ENCODE measurements around the gene SLC2A10. TPM values are rescaled to one million over a fixed set of nuclear protein-coding genes. Genes with fewer than 3 reads are reported as not detected.
A peak's percentile ranks its signal among the peaks of the same experiment; 100 is the strongest.

SLC2A10 gene
- total RNA-seq, 1 donor from 2014 or later, result 21.6 TPM

GRCh38 chr20:46746956-46747526, 37.6 kb downstream of the SLC2A10 start:
- no peak for TF ChIP-seq CTCF (IDR thresholded peaks at IDR 0.05)
- Mint-ChIP-seq H3K4me1 (ENCODE audit: unreplicated experiment) (no peaks in the 10 kb centered on the region), H3K36me3 (ENCODE audit: unreplicated experiment) (no peaks in the 10 kb centered on the region), H3K4me3 (ENCODE audit: unreplicated experiment) (no peak overlapping the region), H3K9me3 (ENCODE audit: unreplicated experiment) (no peaks in the 10 kb centered on the region), H3K27me3 (ENCODE audit: unreplicated experiment) (peaks cover 58% of the 10 kb centered on the region), H3K27ac (ENCODE audit: unreplicated experiment) (no peak overlapping the region)
- DNase-seq (ENCODE audit: extremely low spot score, unreplicated experiment), result no peak

- H3K9me3 Mint-ChIP-seq (ENCODE audit: unreplicated experiment), result no peaks in the 10 kb centered on the region
- peaks cover 4% of the 10 kb centered on the region for H3K4me1 Mint-ChIP-seq (ENCODE audit: unreplicated experiment)
- no peak overlapping the region for H3K27ac Mint-ChIP-seq (ENCODE audit: unreplicated experiment)
- H3K4me3 Mint-ChIP-seq (ENCODE audit: unreplicated experiment), result no peak overlapping the region
- peaks cover 42% of the 10 kb centered on the region for H3K27me3 Mint-ChIP-seq (ENCODE audit: unreplicated experiment)
- TF ChIP-seq CTCF (IDR thresholded peaks at IDR 0.05), result no peak
- DNase-seq (ENCODE audit: extremely low spot score, unreplicated experiment), result no peak
- no peaks in the 10 kb centered on the region for H3K36me3 Mint-ChIP-seq (ENCODE audit: unreplicated experiment)
Measured at GRCh38 chr20:46749147-46749546, 39.7 kb downstream of the SLC2A10 start.

GRCh38 chr20:46751856-46752255, 42.4 kb downstream of the SLC2A10 start:
- no peak overlapping the region for H3K27ac Mint-ChIP-seq (ENCODE audit: unreplicated experiment)
- H3K4me3 Mint-ChIP-seq (ENCODE audit: unreplicated experiment), result no peak overlapping the region
- DNase-seq (ENCODE audit: extremely low spot score, unreplicated experiment), result no peak
- no peaks in the 10 kb centered on the region for H3K36me3 Mint-ChIP-seq (ENCODE audit: unreplicated experiment)
- H3K27me3 Mint-ChIP-seq (ENCODE audit: unreplicated experiment), result peaks cover 24% of the 10 kb centered on the region
- no peaks in the 10 kb centered on the region for H3K9me3 Mint-ChIP-seq (ENCODE audit: unreplicated experiment)
- TF ChIP-seq CTCF (IDR thresholded peaks at IDR 0.05), result no peak
- H3K4me1 Mint-ChIP-seq (ENCODE audit: unreplicated experiment), result peaks cover 4% of the 10 kb centered on the region

GRCh38 chr20:46752728-46753127, 43.3 kb downstream of the SLC2A10 start:
- Mint-ChIP-seq H3K27me3 (ENCODE audit: unreplicated experiment) (peaks cover 21% of the 10 kb centered on the region), H3K9me3 (ENCODE audit: unreplicated experiment) (no peaks in the 10 kb centered on the region), H3K36me3 (ENCODE audit: unreplicated experiment) (no peaks in the 10 kb centered on the region), H3K4me1 (ENCODE audit: unreplicated experiment) (peaks cover 8% of the 10 kb centered on the region), H3K27ac (ENCODE audit: unreplicated experiment) (no peak overlapping the region), H3K4me3 (ENCODE audit: unreplicated experiment) (no peak overlapping the region)
- peak; percentile 80 for TF ChIP-seq CTCF (IDR thresholded peaks at IDR 0.05)
- no peak for DNase-seq (ENCODE audit: extremely low spot score, unreplicated experiment)

- no peak overlapping the region for H3K4me3 Mint-ChIP-seq (ENCODE audit: unreplicated experiment)
Measured at GRCh38 chr20:46755483-46756413, 46.3 kb downstream of the SLC2A10 start.

More at GRCh38 chr20:46755483-46756413, 46.3 kb downstream of the SLC2A10 start:
- peaks cover 14% of the 10 kb centered on the region for H3K27me3 Mint-ChIP-seq (ENCODE audit: unreplicated experiment)
- H3K27ac Mint-ChIP-seq (ENCODE audit: unreplicated experiment), result no peak overlapping the region
- H3K4me1 Mint-ChIP-seq (ENCODE audit: unreplicated experiment), result peaks cover 11% of the 10 kb centered on the region
- no peak for DNase-seq (ENCODE audit: extremely low spot score, unreplicated experiment)
- H3K9me3 Mint-ChIP-seq (ENCODE audit: unreplicated experiment), result no peaks in the 10 kb centered on the region
- no peak for TF ChIP-seq CTCF (IDR thresholded peaks at IDR 0.05)
- no peaks in the 10 kb centered on the region for H3K36me3 Mint-ChIP-seq (ENCODE audit: unreplicated experiment)

Measured in osteocyte (in vitro differentiated cells).